PC-3 (cell line): ENCODE measurements around the gene CYTH4. TPM values are rescaled to one million over a fixed set of nuclear protein-coding genes. Genes with fewer than 3 reads are reported as not detected.

ENCODE experiments used
- ATAC-seq: fragments of 200-7000 bp; cut with Tn5 transposase; 2 replicates; pipeline ENCODE4 v1.9.1; 2020; ENCODE audit warnings: mild to moderate bottlenecking, moderate library complexity
- BruUV-seq: library from RNA; stranded (reverse); fragments of 400-500 nt; replicated peaks from 2 replicates; lab custom pipeline; 2021; lab: Mats Ljungman, UMichigan
- CTCF ChIA-PET: fragments of 300-600 bp; sonication (Branson Sonifier 250); formaldehyde crosslinking; loops from one replicate; lab custom pipeline; 2022; ENCODE audit warnings: antibody characterized with exemption; lab: Charles Lee
- POLR2A ChIA-PET: fragments of 300-600 bp; sonication (Branson Sonifier 250); formaldehyde crosslinking; loops from one replicate; lab custom pipeline; 2022; ENCODE audit warnings: antibody characterized with exemption; ENCODE audit not compliant: unreplicated experiment; lab: Charles Lee
- DNase-seq: peaks from one replicate; pipeline ENCODE4 v3.0.0-alpha.2; 2015
- H2AFZ ChIP-seq: fragments of 300-600 bp; sonication (generic); 2 replicates; pipeline ENCODE4 v1.6.0; 2016; ENCODE audit warnings: antibody characterized with exemption, low read length
- H3F3A ChIP-seq: fragments of 300-600 bp; sonication (generic); one replicate; pipeline ENCODE4 v1.6.0; 2017; ENCODE audit warnings: antibody characterized with exemption, low read length, control low read depth, mild to moderate bottlenecking; ENCODE audit not compliant: unreplicated experiment
- H3K27ac ChIP-seq: fragments of 300-600 bp; sonication (generic); 2 replicates; pipeline ENCODE4 v1.5.1; 2016; ENCODE audit warnings: mild to moderate bottlenecking, low read length
- H3K27me3 ChIP-seq: fragments of 300-600 bp; sonication (generic); 2 replicates; pipeline ENCODE4 v1.6.1; 2016; ENCODE audit warnings: low read length, mixed read lengths
- H3K36me3 ChIP-seq: fragments of 300-600 bp; sonication (generic); 2 replicates; pipeline ENCODE4 v1.6.1; 2016; ENCODE audit warnings: low read depth, mixed run types, low read length, mixed read lengths
- H3K4me1 ChIP-seq: fragments of 300-600 bp; sonication (generic); 2 replicates; pipeline ENCODE4 v1.5.1; 2016; ENCODE audit warnings: low read length; ENCODE audit not compliant: insufficient read depth
- H3K4me2 ChIP-seq: fragments of 300-600 bp; sonication (generic); 2 replicates; pipeline ENCODE4 v1.6.0; 2016; ENCODE audit warnings: low read length
- H3K4me3 ChIP-seq: fragments of 300-600 bp; sonication (generic); 2 replicates; pipeline ENCODE4 v1.5.1; 2016; ENCODE audit warnings: mild to moderate bottlenecking, low read length, mixed read lengths
- H3K79me2 ChIP-seq: fragments of 300-600 bp; sonication (generic); 2 replicates; pipeline ENCODE4 v1.6.1; 2017; ENCODE audit warnings: low read length, mixed read lengths
- H3K9ac ChIP-seq: fragments of 300-600 bp; sonication (generic); 2 replicates; pipeline ENCODE4 v1.6.0; 2016; ENCODE audit warnings: mild to moderate bottlenecking, low read length
- H3K9me2 ChIP-seq: fragments of 300-600 bp; sonication (generic); replicated peaks from 2 replicates; pipeline ENCODE4 v1.6.1; 2016; ENCODE audit warnings: mixed run types, low read length, mixed read lengths
- H3K9me3 ChIP-seq: fragments of 300-600 bp; sonication (generic); 2 replicates; pipeline ENCODE4 v1.6.1; 2016; ENCODE audit warnings: low read length, mixed read lengths
- H4K20me1 ChIP-seq: fragments of 300-600 bp; sonication (generic); 2 replicates; pipeline ENCODE4 v1.6.1; 2016; ENCODE audit warnings: low read length, mixed read lengths
- EZH2 ChIP-seq: fragments of 300-600 bp; sonication (generic); IDR thresholded peaks from one replicate; pipeline ENCODE4 v1.6.1; 2017; ENCODE audit warnings: antibody characterized with exemption, mild to moderate bottlenecking, low read length; ENCODE audit not compliant: unreplicated experiment
- EZH2phosphoT487 ChIP-seq: fragments of 300-600 bp; sonication (generic); IDR thresholded peaks from 2 replicates; pipeline ENCODE4 v1.6.1; 2018; ENCODE audit warnings: mild to moderate bottlenecking, antibody characterized with exemption, low read length, borderline replicate concordance
- intact Hi-C: fragments of 100-400 bp; cut with micrococcal nuclease; formaldehyde crosslinking; loops from 2 replicates; pipeline ENCODE4 v1.9.0; 2023
- total RNA-seq: library from RNA; depleted of rRNA; stranded (reverse); fragments of >200 nt; gene quantifications from 2 replicates; pipeline ENCODE4 v1.2.3, GENCODE V29; 2014
- TF ChIP-seq, protein P1 (sequence below): fragments of 300-600 bp; sonication (generic); conservative IDR thresholded peaks from 2 replicates; pipeline ENCODE4 v1.5.1; 2017; ENCODE audit warnings: antibody characterized with exemption, low read depth, mild to moderate bottlenecking, low read length

Gene CYTH4
- total RNA-seq, 1 experiment from 2014 or later: 1.9 TPM

GRCh38 chr22:37310815-37311595 is 28.7 kb downstream of the CYTH4 start:
- H2AFZ ChIP-seq: no peak overlapping the region
- no peak overlapping the region for H3K4me2 ChIP-seq
- no peak overlapping the region for H3K27ac ChIP-seq
- no TSS peak for BruUV-seq
- POLR2A ChIA-PET: interaction anchor here (0.7 kb wide), 1 partner anchor 85 kb away, joined by 3 read pairs; no protein-coding TSS in a partner anchor
- CTCF ChIA-PET: no interaction called here
- no peaks in the 10 kb centered on the region for H3K79me2 ChIP-seq
- TF ChIP-seq, protein P1, sequence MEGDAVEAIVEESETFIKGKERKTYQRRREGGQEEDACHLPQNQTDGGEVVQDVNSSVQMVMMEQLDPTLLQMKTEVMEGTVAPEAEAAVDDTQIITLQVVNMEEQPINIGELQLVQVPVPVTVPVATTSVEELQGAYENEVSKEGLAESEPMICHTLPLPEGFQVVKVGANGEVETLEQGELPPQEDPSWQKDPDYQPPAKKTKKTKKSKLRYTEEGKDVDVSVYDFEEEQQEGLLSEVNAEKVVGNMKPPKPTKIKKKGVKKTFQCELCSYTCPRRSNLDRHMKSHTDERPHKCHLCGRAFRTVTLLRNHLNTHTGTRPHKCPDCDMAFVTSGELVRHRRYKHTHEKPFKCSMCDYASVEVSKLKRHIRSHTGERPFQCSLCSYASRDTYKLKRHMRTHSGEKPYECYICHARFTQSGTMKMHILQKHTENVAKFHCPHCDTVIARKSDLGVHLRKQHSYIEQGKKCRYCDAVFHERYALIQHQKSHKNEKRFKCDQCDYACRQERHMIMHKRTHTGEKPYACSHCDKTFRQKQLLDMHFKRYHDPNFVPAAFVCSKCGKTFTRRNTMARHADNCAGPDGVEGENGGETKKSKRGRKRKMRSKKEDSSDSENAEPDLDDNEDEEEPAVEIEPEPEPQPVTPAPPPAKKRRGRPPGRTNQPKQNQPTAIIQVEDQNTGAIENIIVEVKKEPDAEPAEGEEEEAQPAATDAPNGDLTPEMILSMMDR: no peak
- TF ChIP-seq EZH2phosphoT487 (no peak), EZH2 (no peak)
- no peak overlapping the region for H3K4me3 ChIP-seq
- no peaks in the 10 kb centered on the region for H3K9me3 ChIP-seq
- H3K27me3 ChIP-seq: no peaks in the 10 kb centered on the region
- no peaks in the 10 kb centered on the region for H3K36me3 ChIP-seq
- H3K9ac ChIP-seq: no peak overlapping the region
- no peaks in the 10 kb centered on the region for H4K20me1 ChIP-seq
- ATAC-seq: no peak
- DNase-seq: no peak
- no peaks in the 10 kb centered on the region for H3K9me2 ChIP-seq
- intact Hi-C loops: no loop called here
- H3K4me1 ChIP-seq: peaks cover 34% of the 10 kb centered on the region
- H3F3A ChIP-seq: no peaks in the 10 kb centered on the region

GRCh38 chr22:37311761-37312312 is 29.5 kb downstream of the CYTH4 start:
- Histone ChIP-seq H3K9me2 (no peaks in the 10 kb centered on the region), H2AFZ (no peak overlapping the region), H3K27ac (no peak overlapping the region), H3K9ac (no peak overlapping the region), H3F3A (no peaks in the 10 kb centered on the region), H3K79me2 (no peaks in the 10 kb centered on the region), H3K36me3 (no peaks in the 10 kb centered on the region), H3K9me3 (no peaks in the 10 kb centered on the region), H3K4me2 (no peak overlapping the region), H3K27me3 (no peaks in the 10 kb centered on the region), H3K4me1 (peaks cover 30% of the 10 kb centered on the region), H3K4me3 (no peak overlapping the region), H4K20me1 (no peaks in the 10 kb centered on the region)
- no TSS peak for BruUV-seq
- intact Hi-C loops: no loop called here
- CTCF ChIA-PET: no interaction called here
- DNase-seq: no peak
- POLR2A ChIA-PET: interaction anchor here (0.7 kb wide), 1 partner anchor 85 kb away, joined by 3 read pairs; no protein-coding TSS in a partner anchor
- no peak for ATAC-seq
- TF ChIP-seq EZH2: no peak
- no peak for TF ChIP-seq EZH2phosphoT487
- TF ChIP-seq, protein P1: no peak
